NCI-H1436 treated with DMSO at 0.1 percent for 48 hours (cell line): Measurements from ENCODE around the gene IRF2BPL.

ENCODE experiments used
- DNase-seq: peaks from one replicate; lab custom pipeline; 2025; lab: John Stamatoyannopoulos, UW

The IRF2BPL gene

DNA sequence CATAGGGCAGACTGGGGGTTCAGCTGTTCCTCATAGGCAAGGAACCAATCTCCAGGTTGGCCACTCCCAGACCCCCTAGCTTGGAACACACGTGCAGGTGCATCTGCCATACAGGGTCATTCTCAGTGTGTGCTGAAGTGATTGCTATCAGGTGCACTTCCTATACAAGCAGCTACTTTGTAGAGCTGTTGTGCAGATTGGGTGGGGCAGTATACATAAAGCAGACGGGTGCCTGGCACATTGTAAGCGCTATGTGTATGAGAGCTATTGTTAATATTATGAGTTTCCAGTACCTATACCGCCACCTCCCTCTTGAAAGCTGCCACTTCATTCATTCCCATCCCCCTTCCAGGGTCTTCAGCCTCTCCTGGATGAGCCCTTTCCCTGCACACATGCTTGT lies 17.3 kb downstream of the IRF2BPL start:
- no peak for DNase-seq

DNA sequence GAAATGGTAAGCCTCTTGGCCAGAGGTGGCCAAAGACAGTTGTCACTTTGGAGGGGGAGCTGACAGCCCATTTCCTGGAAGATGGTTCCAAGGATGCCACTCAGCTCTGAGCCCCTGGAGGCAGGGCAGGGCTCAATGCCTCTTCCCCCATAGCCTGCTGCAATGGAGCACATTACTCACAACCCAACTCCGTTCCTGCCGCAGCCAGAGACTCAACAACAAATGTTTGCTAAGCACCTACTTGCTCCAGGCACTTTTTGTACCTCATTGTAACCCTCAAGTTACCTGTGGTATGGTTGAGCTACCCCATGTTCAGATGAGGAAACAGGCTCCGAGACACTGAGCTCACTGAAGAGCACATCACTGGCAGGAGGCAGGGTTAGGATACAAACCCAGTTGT lies 19.5 kb downstream of the IRF2BPL start:
- DNase-seq: no peak

DNA sequence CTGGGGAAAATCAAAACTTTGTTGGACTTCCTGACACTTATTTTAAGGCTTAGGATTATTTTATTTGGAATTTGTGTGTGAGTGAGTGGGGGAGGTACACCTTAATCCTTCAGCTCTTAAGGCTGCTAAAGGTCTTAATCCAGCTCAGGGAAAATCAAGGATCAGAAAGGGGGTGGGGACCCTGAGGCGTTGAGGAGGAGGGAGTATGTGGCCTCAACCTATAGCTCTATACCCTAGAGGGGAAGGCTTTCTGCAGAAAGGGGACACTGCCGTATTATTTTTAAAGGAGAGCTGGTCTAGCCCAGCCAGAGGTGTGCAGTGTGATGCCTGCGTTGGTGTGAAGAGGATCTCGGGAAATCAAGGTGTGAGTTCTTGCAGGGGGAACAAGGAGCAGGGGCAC lies 20.0 kb downstream of the IRF2BPL start:
- no peak for DNase-seq

- no peak for DNase-seq
Measured at GRCh38 chr14:77007975-77008421, 20.5 kb downstream of the IRF2BPL start.

DNA sequence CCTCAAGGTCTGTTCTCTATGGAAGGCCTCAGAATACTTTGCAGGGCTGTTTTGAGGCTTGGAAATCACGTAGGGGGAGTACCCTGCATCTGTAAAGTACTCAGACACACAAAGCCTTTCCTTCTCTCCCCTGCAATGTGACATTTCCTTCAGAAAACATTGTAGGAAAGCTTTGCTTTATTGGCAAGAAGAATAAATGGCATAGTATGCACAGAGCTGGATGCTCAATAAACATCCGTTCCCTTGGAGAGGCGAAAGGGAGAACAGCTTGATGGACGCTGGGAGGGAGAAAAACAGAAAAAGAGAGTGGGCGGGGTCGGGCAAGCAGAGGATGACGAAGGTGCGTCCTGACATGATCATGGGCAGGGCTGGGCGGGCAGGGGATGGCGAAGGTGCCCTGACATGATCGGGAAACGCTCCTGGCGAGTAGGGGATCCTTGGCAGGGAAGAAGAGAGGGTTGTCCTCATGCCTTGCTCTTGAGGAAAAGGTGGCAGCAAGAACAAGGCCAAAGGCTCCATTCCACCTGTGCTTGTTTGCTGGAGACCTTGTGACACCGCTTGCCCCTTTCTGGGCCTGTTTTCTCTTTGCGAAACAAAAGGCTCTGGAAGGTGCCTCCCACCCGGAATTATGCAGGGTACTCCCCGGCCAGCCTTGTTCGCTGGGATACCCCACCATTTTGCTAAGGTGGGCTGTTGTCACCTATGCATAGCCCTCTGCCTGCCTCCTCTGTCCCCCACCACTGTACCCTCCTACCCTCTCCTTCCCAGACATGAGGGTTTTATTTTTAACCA lies 21.1 kb downstream of the IRF2BPL start:
- DNase-seq: no peak

DNA sequence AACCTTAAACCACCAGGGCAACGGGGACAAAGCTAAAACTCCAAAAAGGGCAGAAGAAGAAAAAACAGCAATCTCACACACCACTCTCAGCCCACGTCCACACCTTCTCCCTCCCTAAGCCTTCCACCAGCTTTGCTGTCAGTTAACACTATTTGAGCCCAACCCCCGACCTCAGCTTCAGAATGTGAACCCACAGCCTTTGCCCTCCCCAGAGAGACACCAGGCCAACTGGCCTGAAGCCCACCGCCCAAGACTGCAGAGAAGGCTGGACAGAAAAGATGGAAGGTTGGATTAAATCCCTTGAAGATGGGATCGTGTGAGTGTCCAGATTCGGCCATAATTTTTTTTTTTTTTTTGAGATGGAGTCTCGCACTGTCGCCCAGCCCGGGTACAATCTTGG lies 22.4 kb downstream of the IRF2BPL start:
- no peak for DNase-seq

DNA sequence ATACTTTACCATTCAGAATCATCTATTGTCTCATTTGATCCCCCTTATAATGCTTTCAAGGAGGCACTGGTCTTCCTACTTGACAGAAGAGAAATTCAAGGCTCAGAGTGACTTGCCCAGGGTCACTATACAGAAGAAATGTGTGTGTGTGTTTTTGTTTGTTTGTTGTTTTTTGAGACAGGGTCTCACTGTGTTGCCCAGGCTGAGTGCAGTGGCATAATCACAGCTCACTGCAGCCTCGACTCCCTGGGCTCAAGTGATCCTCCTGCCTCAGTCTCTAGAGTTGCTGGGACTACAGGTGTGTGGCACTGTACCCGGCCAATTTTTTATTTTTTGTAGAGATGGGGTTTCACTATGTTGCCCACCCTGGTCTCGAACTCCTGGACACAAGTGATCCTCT lies 22.9 kb downstream of the IRF2BPL start:
- no peak for DNase-seq

DNA sequence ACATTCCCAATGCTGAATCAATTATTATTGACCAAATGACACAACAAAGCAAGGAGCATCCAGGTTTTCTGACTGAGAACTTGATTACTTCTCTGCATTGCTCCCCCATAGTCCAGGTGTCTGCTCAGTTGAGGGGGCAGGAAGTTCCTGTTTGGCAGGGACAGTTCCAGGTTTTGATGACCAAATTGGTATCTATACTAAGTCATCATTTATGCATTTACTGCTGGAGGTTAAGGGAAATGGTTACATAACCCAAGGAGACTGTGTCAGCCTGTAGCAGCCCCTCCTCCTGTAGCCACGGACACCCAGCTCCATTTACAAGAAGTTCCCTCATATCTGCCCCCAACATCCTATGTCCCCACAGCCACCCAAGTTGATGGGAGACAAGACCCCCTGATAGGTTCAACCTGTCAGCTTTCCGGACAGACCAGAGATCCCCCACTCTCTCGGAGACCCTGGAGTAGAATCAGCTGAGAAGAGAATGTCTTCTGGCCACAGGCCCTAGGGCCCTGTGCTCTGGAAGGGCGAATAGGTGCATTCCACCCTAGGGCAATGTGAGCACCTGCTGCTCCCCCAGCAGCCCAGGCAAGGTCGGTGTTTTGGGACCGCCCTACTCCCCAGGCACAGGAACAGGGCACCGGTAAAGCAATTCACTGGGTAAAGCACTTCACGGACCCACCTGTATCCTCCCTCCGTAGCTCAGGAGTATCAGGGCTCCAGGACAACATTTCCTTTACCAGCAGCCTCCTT lies 23.6 kb downstream of the IRF2BPL start:
- no peak for DNase-seq

DNA sequence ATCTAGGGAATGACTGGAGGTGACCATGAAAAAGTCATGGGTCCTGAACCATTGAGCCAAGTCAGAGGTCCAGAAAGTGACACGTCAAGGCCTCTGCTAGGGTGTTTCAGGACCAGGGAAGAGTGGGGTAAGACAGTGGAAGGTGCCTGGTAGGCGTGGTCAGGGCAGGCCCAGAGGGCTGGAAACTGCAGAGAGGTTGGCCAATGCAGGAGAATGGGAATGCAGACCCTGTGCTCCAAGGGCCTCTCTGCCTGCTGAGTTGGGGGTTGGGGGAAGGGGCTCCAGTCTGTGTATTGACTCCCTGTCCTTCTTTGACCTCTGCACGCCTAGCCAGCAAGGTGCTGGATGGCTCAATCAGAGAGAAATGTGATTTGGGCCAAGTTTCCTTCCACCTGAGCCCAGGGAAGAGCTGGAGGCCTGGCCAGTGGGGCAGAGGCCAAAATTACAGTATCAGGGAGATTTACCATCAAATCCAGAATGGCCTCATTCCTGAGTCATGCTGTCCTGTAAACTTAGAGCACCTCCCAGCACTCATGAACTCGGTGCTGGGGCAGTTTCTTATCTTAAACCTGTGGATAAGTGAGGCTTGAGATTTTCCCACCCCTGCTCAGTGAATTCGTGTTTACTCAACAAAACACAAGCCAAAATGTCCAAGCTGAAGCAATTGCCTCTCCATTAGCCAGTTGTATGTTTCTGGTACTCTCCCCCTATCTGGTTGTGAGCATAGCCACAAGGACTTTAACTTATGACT lies 24.4 kb downstream of the IRF2BPL start:
- no peak for DNase-seq

DNA sequence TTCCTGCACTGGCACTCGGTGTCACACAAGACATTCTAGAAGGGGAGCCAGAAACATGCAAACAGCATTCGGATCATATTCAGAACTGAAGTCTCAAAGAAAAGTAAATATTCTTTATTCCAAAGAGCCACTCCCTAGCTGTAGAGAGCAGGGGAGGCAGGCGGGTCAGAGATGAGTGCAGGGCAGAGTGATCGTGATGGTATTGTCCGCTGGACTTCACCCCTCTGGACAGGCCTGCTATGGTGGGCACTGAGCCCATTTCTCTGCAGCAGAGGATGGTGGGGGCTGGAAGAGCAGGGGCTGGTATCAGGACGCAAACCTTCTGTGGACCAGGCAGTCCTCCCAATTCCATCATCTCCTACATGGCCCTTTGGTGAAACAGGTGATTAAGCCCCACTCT lies 25.6 kb downstream of the IRF2BPL start:
- DNase-seq: no peak

- no peak for DNase-seq
Measured at GRCh38 chr14:77002335-77002734, 26.2 kb downstream of the IRF2BPL start.

- peak; percentile 41 for DNase-seq
Measured at GRCh38 chr14:77000340-77001270, 27.9 kb downstream of the IRF2BPL start.

GRCh38 chr14:76998910-76999309 lies 29.6 kb downstream of the IRF2BPL start:
- DNase-seq: no peak

DNA sequence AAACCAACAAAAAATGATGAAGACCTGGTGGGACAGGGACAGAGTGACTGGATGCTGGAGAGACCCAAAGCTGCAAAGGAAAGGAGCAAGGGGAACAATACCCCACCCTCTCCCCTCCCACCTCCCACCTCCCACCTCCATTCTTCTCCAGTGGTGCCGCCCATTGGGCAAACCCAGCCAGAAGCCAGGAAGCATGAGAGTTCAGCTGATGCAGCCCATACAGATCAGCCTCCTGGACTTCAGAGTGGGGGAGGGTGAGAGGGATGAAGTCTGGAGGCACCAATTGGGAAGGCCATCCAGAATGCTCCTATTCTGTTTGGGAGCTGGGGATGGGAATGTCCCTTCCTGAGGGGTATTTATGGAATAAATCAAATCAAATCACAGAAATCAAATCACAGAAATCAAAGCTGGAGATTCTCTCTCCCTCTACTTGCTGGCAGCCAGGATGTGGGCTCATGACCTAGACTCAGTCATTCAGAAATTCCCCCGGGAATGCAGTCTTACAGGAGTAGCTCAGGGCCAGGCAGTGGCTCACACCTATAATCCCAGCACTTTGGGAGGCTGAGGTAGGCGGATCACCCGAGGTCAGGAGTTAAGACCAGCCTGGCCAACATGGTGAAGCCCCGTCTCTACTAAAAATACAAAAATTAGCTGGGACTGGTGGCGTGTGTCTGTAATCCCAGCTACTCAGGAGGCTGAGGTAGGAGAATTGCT lies 31.1 kb downstream of the IRF2BPL start:
- DNase-seq: no peak

- DNase-seq: no peak
Measured at GRCh38 chr14:76996563-76997146, 31.9 kb downstream of the IRF2BPL start.

GRCh38 chr14:76995279-76996035 lies 33.1 kb downstream of the IRF2BPL start:
- DNase-seq: no peak

GRCh38 chr14:76993752-76994151 lies 34.8 kb downstream of the IRF2BPL start:
- DNase-seq: no peak

DNA sequence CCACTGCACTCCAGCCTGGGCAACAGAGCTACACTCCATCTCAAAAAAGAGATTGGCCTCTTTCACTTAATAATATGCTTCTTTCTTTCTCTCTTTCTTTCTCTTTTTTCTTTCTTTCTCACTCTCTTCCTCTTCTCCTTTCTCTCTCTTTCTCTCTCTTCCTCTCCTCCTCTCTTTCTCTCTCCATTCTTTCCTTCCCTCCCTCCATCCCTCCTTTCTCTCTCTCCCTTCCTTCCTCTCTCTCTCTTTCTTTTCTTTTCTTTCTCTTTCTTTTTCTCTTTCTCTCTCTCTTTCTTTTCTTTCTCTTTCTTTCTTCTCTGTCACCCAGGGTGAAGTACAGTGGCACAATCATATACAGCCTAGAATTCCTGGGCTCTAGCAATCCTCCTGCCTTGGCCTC lies 38.4 kb downstream of the IRF2BPL start:
- DNase-seq: no peak

- no peak for DNase-seq
Measured at GRCh38 chr14:76987956-76988520, 40.5 kb downstream of the IRF2BPL start.

- DNase-seq: no peak
Measured at GRCh38 chr14:76986231-76986565, 42.3 kb downstream of the IRF2BPL start.
